Neural cell (in vitro differentiated cells): Measurements from ENCODE around the gene LRIF1.

ENCODE experiments used
- EP300 ChIP-seq: fragments of 450-650 bp; conservative IDR thresholded peaks from 2 replicates; pipeline ENCODE4 v1.6.1; 2014; ENCODE audit warnings: antibody characterized with exemption, mild to moderate bottlenecking, moderate library complexity; ENCODE audit not compliant: poor library complexity, severe bottlenecking
- EZH2 ChIP-seq: fragments of 200-600, 300-800 bp; shearing (Covaris generic), sonication (generic); IDR thresholded peaks from 2 replicates; pipeline ENCODE4 v1.6.1; 2014; ENCODE audit warnings: antibody characterized with exemption, low read length, borderline replicate concordance, mild to moderate bottlenecking; ENCODE audit not compliant: insufficient read depth, poor library complexity, severe bottlenecking
- MXI1 ChIP-seq: fragments of 450-650 bp; conservative IDR thresholded peaks from 2 replicates; pipeline ENCODE4 v1.6.1; 2014; ENCODE audit warnings: antibody characterized with exemption, mild to moderate bottlenecking; ENCODE audit not compliant: poor library complexity, severe bottlenecking
- POLR2AphosphoS5 ChIP-seq: IDR thresholded peaks from 2 replicates; pipeline ENCODE4 v1.6.1; 2012
- RAD21 ChIP-seq: fragments of 450-650 bp; conservative IDR thresholded peaks from 2 replicates; pipeline ENCODE4 v1.6.1; 2014; ENCODE audit warnings: antibody characterized with exemption, mild to moderate bottlenecking, moderate library complexity
- SMC3 ChIP-seq: fragments of 450-650 bp; conservative IDR thresholded peaks from 2 replicates; pipeline ENCODE4 v1.6.1; 2014; ENCODE audit warnings: antibody characterized with exemption, mild to moderate bottlenecking, moderate library complexity; ENCODE audit not compliant: poor library complexity
- TF ChIP-seq, protein P1 (sequence below): fragments of 450-650 bp; IDR thresholded peaks from 2 replicates; pipeline ENCODE4 v1.5.1; 2014; ENCODE audit warnings: antibody characterized with exemption, mild to moderate bottlenecking, moderate library complexity; ENCODE audit not compliant: poor library complexity, severe bottlenecking
- TF ChIP-seq, protein P2 (sequence below): IDR thresholded peaks from 2 replicates; pipeline ENCODE4 v1.6.1; 2012; ENCODE audit warnings: borderline replicate concordance

DNA sequence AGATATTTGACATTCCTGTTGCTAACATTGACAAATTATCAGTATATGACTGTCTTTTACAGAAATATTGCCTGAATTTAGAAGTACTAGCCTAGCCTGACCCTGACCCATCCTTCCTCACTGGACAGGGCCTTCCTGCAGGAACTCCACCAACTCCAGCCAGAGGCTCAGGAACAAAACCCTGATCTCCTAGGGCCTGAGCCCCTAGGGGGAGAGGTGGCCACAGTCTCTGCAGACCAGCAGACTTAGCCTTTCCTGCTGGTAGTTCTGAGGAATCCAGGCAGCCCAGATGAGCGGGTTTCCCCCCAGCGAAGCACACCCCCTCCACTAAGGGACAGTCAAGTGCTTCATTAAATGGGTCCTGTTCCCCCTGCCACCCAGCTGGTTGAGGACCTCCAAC is 44.3 kb upstream of the LRIF1 start:
- TF ChIP-seq, protein P1, sequence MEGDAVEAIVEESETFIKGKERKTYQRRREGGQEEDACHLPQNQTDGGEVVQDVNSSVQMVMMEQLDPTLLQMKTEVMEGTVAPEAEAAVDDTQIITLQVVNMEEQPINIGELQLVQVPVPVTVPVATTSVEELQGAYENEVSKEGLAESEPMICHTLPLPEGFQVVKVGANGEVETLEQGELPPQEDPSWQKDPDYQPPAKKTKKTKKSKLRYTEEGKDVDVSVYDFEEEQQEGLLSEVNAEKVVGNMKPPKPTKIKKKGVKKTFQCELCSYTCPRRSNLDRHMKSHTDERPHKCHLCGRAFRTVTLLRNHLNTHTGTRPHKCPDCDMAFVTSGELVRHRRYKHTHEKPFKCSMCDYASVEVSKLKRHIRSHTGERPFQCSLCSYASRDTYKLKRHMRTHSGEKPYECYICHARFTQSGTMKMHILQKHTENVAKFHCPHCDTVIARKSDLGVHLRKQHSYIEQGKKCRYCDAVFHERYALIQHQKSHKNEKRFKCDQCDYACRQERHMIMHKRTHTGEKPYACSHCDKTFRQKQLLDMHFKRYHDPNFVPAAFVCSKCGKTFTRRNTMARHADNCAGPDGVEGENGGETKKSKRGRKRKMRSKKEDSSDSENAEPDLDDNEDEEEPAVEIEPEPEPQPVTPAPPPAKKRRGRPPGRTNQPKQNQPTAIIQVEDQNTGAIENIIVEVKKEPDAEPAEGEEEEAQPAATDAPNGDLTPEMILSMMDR: no peak
- TF ChIP-seq POLR2AphosphoS5: no peak
- no peak for TF ChIP-seq EZH2
- TF ChIP-seq, protein P2, sequence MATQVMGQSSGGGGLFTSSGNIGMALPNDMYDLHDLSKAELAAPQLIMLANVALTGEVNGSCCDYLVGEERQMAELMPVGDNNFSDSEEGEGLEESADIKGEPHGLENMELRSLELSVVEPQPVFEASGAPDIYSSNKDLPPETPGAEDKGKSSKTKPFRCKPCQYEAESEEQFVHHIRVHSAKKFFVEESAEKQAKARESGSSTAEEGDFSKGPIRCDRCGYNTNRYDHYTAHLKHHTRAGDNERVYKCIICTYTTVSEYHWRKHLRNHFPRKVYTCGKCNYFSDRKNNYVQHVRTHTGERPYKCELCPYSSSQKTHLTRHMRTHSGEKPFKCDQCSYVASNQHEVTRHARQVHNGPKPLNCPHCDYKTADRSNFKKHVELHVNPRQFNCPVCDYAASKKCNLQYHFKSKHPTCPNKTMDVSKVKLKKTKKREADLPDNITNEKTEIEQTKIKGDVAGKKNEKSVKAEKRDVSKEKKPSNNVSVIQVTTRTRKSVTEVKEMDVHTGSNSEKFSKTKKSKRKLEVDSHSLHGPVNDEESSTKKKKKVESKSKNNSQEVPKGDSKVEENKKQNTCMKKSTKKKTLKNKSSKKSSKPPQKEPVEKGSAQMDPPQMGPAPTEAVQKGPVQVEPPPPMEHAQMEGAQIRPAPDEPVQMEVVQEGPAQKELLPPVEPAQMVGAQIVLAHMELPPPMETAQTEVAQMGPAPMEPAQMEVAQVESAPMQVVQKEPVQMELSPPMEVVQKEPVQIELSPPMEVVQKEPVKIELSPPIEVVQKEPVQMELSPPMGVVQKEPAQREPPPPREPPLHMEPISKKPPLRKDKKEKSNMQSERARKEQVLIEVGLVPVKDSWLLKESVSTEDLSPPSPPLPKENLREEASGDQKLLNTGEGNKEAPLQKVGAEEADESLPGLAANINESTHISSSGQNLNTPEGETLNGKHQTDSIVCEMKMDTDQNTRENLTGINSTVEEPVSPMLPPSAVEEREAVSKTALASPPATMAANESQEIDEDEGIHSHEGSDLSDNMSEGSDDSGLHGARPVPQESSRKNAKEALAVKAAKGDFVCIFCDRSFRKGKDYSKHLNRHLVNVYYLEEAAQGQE: no peak
- TF ChIP-seq SMC3: no peak
- no peak for TF ChIP-seq RAD21
- no peak for TF ChIP-seq EP300
- TF ChIP-seq MXI1: no peak
